HG02943 (cell line): ENCODE measurements around the gene ORMDL2.
"Not testable (repeated sequence)": the region's sequence is repeated elsewhere in the genome, so short reads cannot be mapped to it uniquely, and the experiment has no call there.

Source experiments
- ATAC-seq: cut with Tn5 transposase; IDR thresholded peaks from one replicate; pipeline ENCODE4 v1.9.1; 2021; ENCODE audit warnings: mild to moderate bottlenecking, low read depth, moderate library complexity; ENCODE audit not compliant: unreplicated experiment

ORMDL2 gene

GRCh38 chr12:55850401-55850800 lies 32.6 kb downstream of the ORMDL2 start:
- no peak for ATAC-seq

GRCh38 chr12:55850893-55851292 lies 33.1 kb downstream of the ORMDL2 start:
- no peak for ATAC-seq

- ATAC-seq = no peak
Observed at GRCh38 chr12:55852740-55853139, 34.9 kb downstream of the ORMDL2 start.

GRCh38 chr12:55861396-55861795 lies 43.6 kb downstream of the ORMDL2 start:
- no peak for ATAC-seq

- ATAC-seq = no peak
Observed at GRCh38 chr12:55861871-55862270, 44.0 kb downstream of the ORMDL2 start.

- ATAC-seq = no peak
Observed at GRCh38 chr12:55862286-55862685, 44.4 kb downstream of the ORMDL2 start.

- not testable (repeated sequence) for ATAC-seq
Observed at GRCh38 chr12:55862931-55863330, 45.1 kb downstream of the ORMDL2 start.

GRCh38 chr12:55865327-55865726 lies 47.5 kb downstream of the ORMDL2 start:
- no peak for ATAC-seq

GRCh38 chr12:55866454-55867004 lies 48.7 kb downstream of the ORMDL2 start:
- ATAC-seq = not testable (repeated sequence)
